GM13977 (cell line): ENCODE measurements around the gene TXNDC17.

Experiments used
- DNase-seq: peaks from one replicate; pipeline ENCODE4 v3.0.0; 2012; ENCODE audit warnings: low spot score
- in situ Hi-C: fragments of 300-500 bp; cut with MboI; formaldehyde crosslinking; loops from one replicate; pipeline ENCODE4 v1.12.0; 2022; ENCODE audit warnings: low sequenced_read_pairs, low pct_unique_long_range_greater_than_20kb, mixed read lengths, inconsistent platforms; ENCODE audit not compliant: unreplicated experiment
- TF ChIP-seq, protein P1 (sequence below): IDR thresholded peaks from 2 replicates; pipeline ENCODE4 v1.5.1; 2012; ENCODE audit warnings: mild to moderate bottlenecking, control low read depth; ENCODE audit not compliant: insufficient read depth; ENCODE audit errors: extremely low read depth, missing control alignments

The TXNDC17 gene

DNA sequence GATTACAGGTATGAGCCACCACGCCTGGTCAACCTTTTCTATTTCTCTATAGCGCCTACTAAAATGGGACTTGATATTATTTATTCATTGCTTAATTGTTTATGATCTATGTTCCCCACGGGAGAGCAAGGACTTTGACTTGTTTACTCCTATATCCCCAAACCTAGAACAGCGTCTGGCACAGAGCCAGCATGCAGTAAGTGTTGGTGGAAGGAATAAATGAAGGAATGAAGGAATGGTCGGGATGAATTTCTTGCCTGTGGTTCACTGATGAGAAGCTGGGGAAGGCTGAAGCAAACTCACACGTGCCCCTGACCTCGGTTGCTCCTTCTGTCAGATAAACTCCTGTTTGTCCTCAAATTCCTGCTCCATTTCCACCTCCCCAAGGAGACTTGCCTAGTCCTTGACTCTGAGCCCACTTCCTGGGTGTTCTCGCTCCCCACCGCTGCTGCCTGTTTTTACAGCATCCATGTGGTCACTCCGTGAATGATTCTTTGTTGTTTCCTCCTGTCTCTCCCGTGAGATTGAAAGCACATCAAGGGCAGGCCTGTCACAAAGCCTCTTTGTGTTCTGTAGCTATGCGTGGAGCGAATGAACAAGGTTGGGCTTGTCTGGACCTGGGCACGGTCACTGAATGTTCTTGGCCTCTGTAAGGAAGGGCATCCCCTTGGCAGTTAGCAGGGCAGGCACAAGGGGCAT lies 28.0 kb downstream of the TXNDC17 start:
- TF ChIP-seq, protein P1, sequence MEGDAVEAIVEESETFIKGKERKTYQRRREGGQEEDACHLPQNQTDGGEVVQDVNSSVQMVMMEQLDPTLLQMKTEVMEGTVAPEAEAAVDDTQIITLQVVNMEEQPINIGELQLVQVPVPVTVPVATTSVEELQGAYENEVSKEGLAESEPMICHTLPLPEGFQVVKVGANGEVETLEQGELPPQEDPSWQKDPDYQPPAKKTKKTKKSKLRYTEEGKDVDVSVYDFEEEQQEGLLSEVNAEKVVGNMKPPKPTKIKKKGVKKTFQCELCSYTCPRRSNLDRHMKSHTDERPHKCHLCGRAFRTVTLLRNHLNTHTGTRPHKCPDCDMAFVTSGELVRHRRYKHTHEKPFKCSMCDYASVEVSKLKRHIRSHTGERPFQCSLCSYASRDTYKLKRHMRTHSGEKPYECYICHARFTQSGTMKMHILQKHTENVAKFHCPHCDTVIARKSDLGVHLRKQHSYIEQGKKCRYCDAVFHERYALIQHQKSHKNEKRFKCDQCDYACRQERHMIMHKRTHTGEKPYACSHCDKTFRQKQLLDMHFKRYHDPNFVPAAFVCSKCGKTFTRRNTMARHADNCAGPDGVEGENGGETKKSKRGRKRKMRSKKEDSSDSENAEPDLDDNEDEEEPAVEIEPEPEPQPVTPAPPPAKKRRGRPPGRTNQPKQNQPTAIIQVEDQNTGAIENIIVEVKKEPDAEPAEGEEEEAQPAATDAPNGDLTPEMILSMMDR, result no peak
- in situ Hi-C loops, result loop anchor here (10.0 to 25.0 kb wide), 2 partner anchors 168 to 336 kb away; partner anchors contain the start of gene TEKT1
- DNase-seq, result no peak

DNA sequence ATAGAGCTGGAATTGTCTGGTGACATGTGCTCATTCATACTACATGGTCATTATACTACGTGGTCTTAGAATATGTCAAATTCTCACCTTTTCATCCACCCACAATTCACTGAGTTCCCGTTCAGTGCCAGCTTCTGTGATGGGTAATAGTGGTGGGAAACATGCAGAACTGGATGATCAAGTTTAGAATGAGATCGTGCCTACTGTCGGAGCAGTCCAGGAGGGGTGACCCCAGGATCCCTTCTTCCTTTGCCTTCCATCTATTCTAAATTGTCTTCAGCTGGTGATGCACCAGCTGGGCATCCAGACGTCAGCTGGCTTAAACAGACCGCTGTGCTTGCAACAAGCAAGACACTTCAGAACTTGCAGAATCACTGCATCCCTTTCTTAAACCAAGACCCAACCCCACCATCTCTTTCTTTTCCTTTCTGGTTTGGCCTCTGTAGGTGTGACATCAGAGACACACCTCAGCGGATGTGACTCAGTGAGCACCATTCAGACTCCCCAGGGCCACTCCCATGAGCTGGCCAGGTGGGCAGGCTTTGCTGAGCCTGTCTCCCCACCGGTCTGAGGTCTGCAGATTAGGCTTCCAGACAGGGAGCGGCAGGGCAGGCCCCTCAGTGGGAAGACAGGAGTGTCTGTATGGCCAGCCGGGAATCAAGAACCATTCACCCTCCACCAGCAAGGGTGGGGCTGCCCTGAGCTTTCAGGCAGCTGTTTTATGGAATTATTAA lies 28.8 kb downstream of the TXNDC17 start:
- in situ Hi-C loops, result loop anchor here (10.0 to 25.0 kb wide), 2 partner anchors 168 to 335 kb away; partner anchors contain the start of gene TEKT1
- TF ChIP-seq, protein P1, result no peak
- DNase-seq, result no peak

DNA sequence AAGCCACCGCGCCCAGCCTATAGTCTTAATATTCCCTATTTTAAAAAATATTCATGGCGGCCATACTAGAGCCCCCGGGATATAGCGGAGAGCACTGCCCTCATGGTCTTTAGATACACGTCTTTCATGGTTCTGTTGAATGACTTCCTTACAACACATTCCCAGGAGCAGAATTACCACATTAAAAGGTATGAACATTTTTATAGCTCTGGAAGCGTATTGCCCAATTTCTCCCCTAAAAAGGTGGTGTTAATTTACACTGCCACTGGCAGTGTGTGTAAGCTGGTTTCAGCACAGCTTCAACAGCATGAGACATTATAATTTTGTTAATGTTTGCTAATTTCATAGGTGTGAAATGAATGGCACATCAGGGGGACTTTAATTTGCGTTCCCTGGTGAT lies 29.7 kb downstream of the TXNDC17 start:
- in situ Hi-C loops, result loop anchor here (25.0 kb wide), 1 partner anchor 167 kb away; the partner anchor contains the start of gene TEKT1
- DNase-seq, result no peak
- TF ChIP-seq, protein P1, result no peak

DNA sequence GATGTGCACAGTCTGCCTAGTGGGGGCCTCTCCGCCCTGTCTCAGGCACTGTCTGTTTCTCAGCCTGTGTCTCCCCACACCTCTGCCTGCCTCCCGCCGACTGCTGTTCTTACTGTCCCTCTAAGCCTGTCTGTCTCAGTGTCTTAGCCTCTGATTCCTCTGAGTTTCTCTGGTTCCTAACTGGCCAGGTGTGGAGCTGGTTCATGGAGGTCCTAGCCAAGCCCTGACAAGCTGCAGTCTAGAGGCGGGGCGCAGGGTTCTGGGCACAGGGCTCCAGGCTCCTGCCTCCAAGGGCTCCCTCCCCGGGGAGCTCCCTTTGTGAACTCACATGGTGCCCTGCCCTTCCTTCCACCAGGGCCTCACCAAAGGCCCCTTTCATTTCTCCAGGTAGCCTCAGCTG lies 30.1 kb downstream of the TXNDC17 start:
- in situ Hi-C loops, result loop anchor here (25.0 kb wide), 1 partner anchor 166 kb away; the partner anchor contains the start of gene TEKT1
- DNase-seq, result no peak
- TF ChIP-seq, protein P1, result no peak

- TF ChIP-seq, protein P1, result no peak
- no peak for DNase-seq
- in situ Hi-C loops, result loop anchor here (25.0 kb wide), 1 partner anchor 166 kb away; the partner anchor contains the start of gene TEKT1
These were observed 30.6 kb downstream of the TXNDC17 start for GRCh38 chr17:6671431-6671830.

DNA sequence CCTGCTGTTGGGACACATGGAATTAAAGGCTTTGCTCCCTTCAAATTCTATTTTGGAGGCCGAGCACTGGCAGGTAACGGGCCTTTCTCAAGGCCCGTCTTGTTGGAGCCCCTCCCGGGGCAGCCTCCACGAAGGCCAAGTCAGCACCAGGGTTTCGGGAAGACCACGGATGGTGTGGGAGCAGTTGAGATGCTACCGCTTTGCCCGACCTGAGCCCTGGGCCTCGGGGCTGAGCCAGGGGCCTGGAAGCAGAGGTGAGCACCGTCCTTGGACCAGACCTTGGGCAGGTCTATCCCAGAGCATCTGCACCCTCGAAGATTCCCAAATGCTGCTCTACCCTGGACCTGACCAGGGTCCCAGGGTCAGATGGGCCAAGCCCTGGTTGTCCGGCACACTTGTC lies 33.7 kb downstream of the TXNDC17 start:
- DNase-seq, result no peak
- TF ChIP-seq, protein P1, result no peak
- in situ Hi-C loops, result loop anchor here (25.0 kb wide), 1 partner anchor 163 kb away; the partner anchor contains the start of gene TEKT1
